Keratinocyte (primary cell): ENCODE measurements around the gene GGACT. TPM values are rescaled to one million over a fixed set of nuclear protein-coding genes. Genes with fewer than 3 reads are reported as not detected.

ENCODE experiments used
- DNase-seq: peaks from one replicate; pipeline ENCODE4 v3.0.0-alpha.2; 2011; ENCODE audit warnings: low read depth, missing footprints, low spot score
- FAIRE-seq: peaks from 2 replicates; lab custom pipeline; 2011; peaks lifted over from hg19 to GRCh38; lab: Jason Lieb, UNC
- H2AFZ ChIP-seq: 2 replicates; pipeline ENCODE4 v1.6.0; 2012; ENCODE audit warnings: low read length, control low read depth, inconsistent platforms; ENCODE audit not compliant: control insufficient read depth
- H3K27ac ChIP-seq: 2 replicates; pipeline ENCODE4 v1.5.1; 2011; ENCODE audit warnings: low read length; ENCODE audit not compliant: control insufficient read depth, insufficient read depth
- H3K27me3 ChIP-seq: 3 replicates; pipeline ENCODE4 v1.6.0; 2011; ENCODE audit warnings: low read length; ENCODE audit not compliant: control insufficient read depth, insufficient read depth; ENCODE audit errors: extremely low read depth
- H3K36me3 ChIP-seq, 2 experiments: 2 replicates in 1 of 2; 3 replicates in 1 of 2; pipeline ENCODE4 v1.5.1; 2011; ENCODE audit warnings: low read length in 2 of 2, mild to moderate bottlenecking in 1 of 2; ENCODE audit not compliant: control insufficient read depth in 2 of 2, insufficient read depth in 2 of 2; ENCODE audit errors: extremely low read depth in 1 of 2
- H3K4me1 ChIP-seq: 3 replicates; pipeline ENCODE4 v1.5.1; 2011; ENCODE audit warnings: low read length; ENCODE audit not compliant: control insufficient read depth, insufficient read depth; ENCODE audit errors: extremely low read depth
- H3K4me2 ChIP-seq: 3 replicates; pipeline ENCODE4 v1.6.0; 2011; ENCODE audit warnings: low read depth, low read length; ENCODE audit not compliant: control insufficient read depth, insufficient read depth; ENCODE audit errors: extremely low read depth
- H3K4me3 ChIP-seq, 3 experiments: fragments of 200-600 bp in 1 of 3; sonication (generic) in 1 of 3; 2 replicates in 2 of 3; 3 replicates in 1 of 3; pipeline ENCODE4 v1.5.1; 2011 to 2016; ENCODE audit warnings: low read length in 3 of 3, mild to moderate bottlenecking in 3 of 3, control low read depth in 2 of 3, inconsistent platforms in 1 of 3, low read depth in 1 of 3, mixed read lengths in 1 of 3, mixed run types in 1 of 3, moderate library complexity in 1 of 3; ENCODE audit not compliant: control insufficient read depth in 2 of 3, insufficient read depth in 2 of 3; ENCODE audit errors: extremely low read depth in 1 of 3
- H3K79me2 ChIP-seq: 2 replicates; pipeline ENCODE4 v1.6.0; 2012; ENCODE audit warnings: low read length; ENCODE audit not compliant: control insufficient read depth, insufficient read depth
- H3K9ac ChIP-seq: 3 replicates; pipeline ENCODE4 v1.6.0; 2011; ENCODE audit warnings: low read length; ENCODE audit not compliant: control insufficient read depth, insufficient read depth; ENCODE audit errors: extremely low read depth
- H3K9me1 ChIP-seq: 3 replicates; pipeline ENCODE4 v1.6.0; 2011; ENCODE audit warnings: low read length; ENCODE audit not compliant: control insufficient read depth, insufficient read depth; ENCODE audit errors: extremely low read depth
- H3K9me3 ChIP-seq: 2 replicates; pipeline ENCODE4 v1.5.1; 2012; ENCODE audit warnings: low read depth, low read length; ENCODE audit not compliant: control insufficient read depth
- H4K20me1 ChIP-seq: 3 replicates; pipeline ENCODE4 v1.6.0; 2011; ENCODE audit warnings: low read length; ENCODE audit not compliant: control insufficient read depth, insufficient read depth; ENCODE audit errors: extremely low read depth
- EZH2 ChIP-seq: IDR thresholded peaks from one replicate; pipeline ENCODE4 v1.6.1; 2012; ENCODE audit warnings: inconsistent platforms, mild to moderate bottlenecking, low read length, moderate library complexity
- dilution Hi-C: fragments of 300-500 bp; cut with MboI; formaldehyde crosslinking; loops from one replicate; pipeline ENCODE4 v1.7.0; 2020; ENCODE audit warnings: low sequenced_read_pairs; ENCODE audit not compliant: extremely low pct_ligation_motif_present
- polyA plus RNA-seq, 5 experiments: library from polyadenylated mRNA; depleted of rRNA in 3 of 5; stranded (reverse) in 3 of 5; stranded (forward) in 1 of 5; unstranded in 1 of 5; fragments of >200 nt; gene quantifications; 1 replicate in 1 of 5; 2 replicates in 3 of 5; 3 replicates in 1 of 5; pipeline versions ENCODE4 v1.2.1 to v1.2.3, GENCODE V29; 2011 to 2012; ENCODE audit warnings: missing spikeins in 2 of 5, low read depth in 1 of 5, low replicate concordance in 1 of 5
- TF ChIP-seq, protein P1 (sequence below), 3 experiments: IDR thresholded peaks in 1 of 3; conservative IDR thresholded peaks in 1 of 3; optimal IDR thresholded peaks in 1 of 3; 2 replicates in 2 of 3; 3 replicates in 1 of 3; pipeline versions ENCODE3 to v1.5.1; 2011; ENCODE audit warnings: low read length in 3 of 3, mild to moderate bottlenecking in 3 of 3, moderate library complexity in 2 of 3, control low read depth in 1 of 3, inconsistent platforms in 1 of 3; ENCODE audit not compliant: insufficient read depth in 2 of 3; ENCODE audit errors: extremely low read depth in 1 of 3

Gene GGACT
- polyA plus RNA-seq, 1 donor (not counting 4 experiments of a cell fraction or from before 2014, with no cell fraction given): 8.2 TPM

DNA sequence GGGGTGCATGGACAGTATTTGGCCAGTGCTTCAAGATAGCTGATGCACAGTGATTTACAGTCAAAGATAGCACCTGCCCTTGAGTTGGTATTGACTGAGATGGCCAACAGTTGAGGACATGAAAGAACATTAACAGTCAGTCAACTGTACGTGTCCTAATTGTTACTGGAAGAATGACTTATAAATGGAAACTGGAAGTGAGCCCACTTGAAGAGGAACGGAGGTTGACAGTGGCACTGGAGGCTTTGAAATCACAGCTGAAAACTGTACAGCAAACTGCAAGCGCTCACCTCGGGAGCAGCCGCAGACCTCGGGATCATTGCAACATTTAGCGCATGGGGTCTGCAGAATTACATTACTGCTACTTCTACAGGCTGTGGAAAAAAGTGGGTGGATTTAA, 77.1 kb downstream of the GGACT start:
- Histone ChIP-seq H3K27me3 (no peaks in the 10 kb centered on the region), H3K36me3 (peaks cover 0 to 3% of the 10 kb centered on the region in 2 experiments), H3K9me1 (no peaks in the 10 kb centered on the region), H3K27ac (no peak overlapping the region), H3K4me2 (no peak overlapping the region), H3K4me1 (no peaks in the 10 kb centered on the region), H3K9ac (no peak overlapping the region), H3K4me3 (no peak overlapping the region), H4K20me1 (no peaks in the 10 kb centered on the region), H3K79me2 (no peaks in the 10 kb centered on the region), H2AFZ (no peak overlapping the region), H3K9me3 (no peaks in the 10 kb centered on the region)
- DNase-seq: no peak
- no peak for FAIRE-seq
- no peak for TF ChIP-seq EZH2
- TF ChIP-seq, protein P1, sequence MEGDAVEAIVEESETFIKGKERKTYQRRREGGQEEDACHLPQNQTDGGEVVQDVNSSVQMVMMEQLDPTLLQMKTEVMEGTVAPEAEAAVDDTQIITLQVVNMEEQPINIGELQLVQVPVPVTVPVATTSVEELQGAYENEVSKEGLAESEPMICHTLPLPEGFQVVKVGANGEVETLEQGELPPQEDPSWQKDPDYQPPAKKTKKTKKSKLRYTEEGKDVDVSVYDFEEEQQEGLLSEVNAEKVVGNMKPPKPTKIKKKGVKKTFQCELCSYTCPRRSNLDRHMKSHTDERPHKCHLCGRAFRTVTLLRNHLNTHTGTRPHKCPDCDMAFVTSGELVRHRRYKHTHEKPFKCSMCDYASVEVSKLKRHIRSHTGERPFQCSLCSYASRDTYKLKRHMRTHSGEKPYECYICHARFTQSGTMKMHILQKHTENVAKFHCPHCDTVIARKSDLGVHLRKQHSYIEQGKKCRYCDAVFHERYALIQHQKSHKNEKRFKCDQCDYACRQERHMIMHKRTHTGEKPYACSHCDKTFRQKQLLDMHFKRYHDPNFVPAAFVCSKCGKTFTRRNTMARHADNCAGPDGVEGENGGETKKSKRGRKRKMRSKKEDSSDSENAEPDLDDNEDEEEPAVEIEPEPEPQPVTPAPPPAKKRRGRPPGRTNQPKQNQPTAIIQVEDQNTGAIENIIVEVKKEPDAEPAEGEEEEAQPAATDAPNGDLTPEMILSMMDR (optimal IDR thresholded peaks at IDR 0.05 in 1 of 3, IDR thresholded peaks at IDR 0.05 in 1 of 3, conservative IDR thresholded peaks at IDR 0.05 in 1 of 3; ENCODE audit: extremely low read depth in 1 of 3, insufficient read depth in 2 of 3, low read length in 3 of 3): no peak
- dilution Hi-C loops: no loop called here

DNA sequence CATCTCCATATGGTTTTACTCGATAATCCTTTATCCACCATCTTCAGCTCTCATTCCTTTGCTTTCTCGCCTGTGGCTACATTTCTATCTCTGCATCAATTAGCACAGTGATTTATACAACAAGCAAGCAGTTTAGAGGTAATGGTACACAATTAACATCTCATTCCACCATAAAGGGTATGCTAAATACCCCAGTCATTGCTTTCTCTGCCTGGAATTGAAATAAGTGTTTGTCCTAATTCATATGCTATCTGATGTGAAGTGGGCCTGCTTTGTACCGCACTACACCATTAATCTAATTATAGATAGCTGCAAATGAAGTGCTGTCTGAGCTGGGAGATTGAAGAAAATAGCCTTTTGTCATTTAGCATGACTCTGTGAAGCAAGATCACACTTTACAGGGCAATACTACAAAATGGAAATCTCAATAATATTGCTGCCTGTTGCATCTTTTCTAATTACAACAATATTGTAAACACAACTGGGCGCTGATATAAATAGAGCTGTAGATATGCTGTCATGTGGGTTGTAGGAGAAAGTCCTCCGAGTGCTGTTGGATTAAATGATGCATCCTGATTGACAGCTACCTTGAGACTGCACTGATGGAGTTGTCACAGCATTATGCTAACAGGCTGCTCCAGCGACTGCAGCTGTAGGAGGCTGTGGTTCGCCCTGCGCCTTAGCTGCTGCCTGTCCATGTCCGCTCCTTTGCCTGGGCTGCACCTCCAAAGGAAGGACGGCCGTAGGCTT, 78.2 kb downstream of the GGACT start:
- Histone ChIP-seq H3K4me3 (no peak overlapping the region), H3K4me1 (no peaks in the 10 kb centered on the region), H2AFZ (no peak overlapping the region), H3K9me1 (no peaks in the 10 kb centered on the region), H3K27me3 (no peaks in the 10 kb centered on the region), H4K20me1 (no peaks in the 10 kb centered on the region), H3K4me2 (no peak overlapping the region), H3K9me3 (no peaks in the 10 kb centered on the region), H3K79me2 (no peaks in the 10 kb centered on the region), H3K36me3 (peaks cover 0 to under 1% of the 10 kb centered on the region in 2 experiments), H3K27ac (no peak overlapping the region), H3K9ac (no peak overlapping the region)
- DNase-seq (no peak), FAIRE-seq (no peak)
- dilution Hi-C loops: no loop called here
- no peak for TF ChIP-seq EZH2
- TF ChIP-seq, protein P1 (optimal IDR thresholded peaks at IDR 0.05 in 1 of 3, IDR thresholded peaks at IDR 0.05 in 1 of 3, conservative IDR thresholded peaks at IDR 0.05 in 1 of 3; ENCODE audit: extremely low read depth in 1 of 3, insufficient read depth in 2 of 3, low read length in 3 of 3): no peak
